ENCODE results near the gene NIPAL3.
"Not testable (repeated sequence)": the region's sequence is repeated elsewhere in the genome, so short reads cannot be mapped to it uniquely, and the experiment has no call there.

The NIPAL3 gene

DNA sequence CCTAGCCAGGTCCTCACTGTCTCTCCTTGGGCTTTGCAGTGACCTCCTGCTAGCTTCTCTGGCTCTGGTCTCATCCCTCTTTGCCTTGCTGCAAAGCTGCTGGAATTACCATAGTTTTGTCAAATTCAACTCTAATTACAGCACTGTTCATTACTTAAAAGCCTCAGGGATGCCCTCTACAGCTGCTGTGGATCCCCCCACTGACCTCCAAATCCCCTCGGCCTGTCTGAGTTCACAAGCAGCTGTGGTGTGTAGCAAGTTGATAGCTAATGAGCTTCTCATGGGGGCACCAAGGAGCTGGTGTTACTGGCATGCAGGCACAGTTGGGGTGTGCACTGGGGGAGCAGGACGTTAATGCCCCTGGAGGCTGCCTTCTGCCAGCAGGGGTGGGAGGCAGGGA lies 24.8 kb downstream of the NIPAL3 start:
- H3K4me1 ChIP-seq (ENCODE audit: control insufficient read depth, insufficient read depth, low read length): peaks cover 11% of the 10 kb centered on the region
- no peaks in the 10 kb centered on the region for H3K36me3 ChIP-seq (ENCODE audit: control insufficient read depth, insufficient read depth, low read length)
- no peak overlapping the region for H3K27ac ChIP-seq (ENCODE audit: insufficient read depth, low read depth, low read length, poor library complexity, severe bottlenecking)
- H3K27me3 ChIP-seq (ENCODE audit: control insufficient read depth, insufficient read depth, low read length, poor library complexity, severe bottlenecking): no peaks in the 10 kb centered on the region
- H3K9me3 ChIP-seq (ENCODE audit: control insufficient read depth, low read length): no peaks in the 10 kb centered on the region
- 74 to 80% methylated on average over 2 of the region's 2 CpGs for WGBS, 2 experiments
- no peak overlapping the region for H3K4me3 ChIP-seq (ENCODE audit: insufficient read depth, low read depth, low read length)

DNA sequence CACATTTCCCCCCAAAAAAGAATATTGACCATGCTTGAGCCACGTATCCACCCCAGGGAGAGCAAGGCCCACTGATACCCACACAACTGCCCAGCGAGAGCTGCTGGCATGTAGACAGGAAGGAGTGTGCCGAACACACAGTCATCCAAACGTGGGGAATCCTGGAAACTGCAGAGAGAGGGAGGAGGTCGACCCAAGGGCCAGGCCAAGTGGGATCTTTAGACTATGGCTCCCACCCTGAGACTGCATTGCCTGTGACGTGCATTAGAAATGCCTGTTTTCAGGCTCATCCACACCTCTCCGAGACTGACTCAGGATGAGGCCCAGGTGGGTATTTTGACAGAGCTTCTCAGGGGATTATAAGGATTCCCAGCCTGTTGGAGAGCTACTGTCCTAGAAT lies 25.9 kb downstream of the NIPAL3 start:
- 87 to 92% methylated on average over 7 of the region's 7 CpGs for WGBS, 2 experiments
- Histone ChIP-seq H3K9me3 (ENCODE audit: control insufficient read depth, low read length) (no peaks in the 10 kb centered on the region), H3K36me3 (ENCODE audit: control insufficient read depth, insufficient read depth, low read length) (no peaks in the 10 kb centered on the region), H3K27me3 (ENCODE audit: control insufficient read depth, insufficient read depth, low read length, poor library complexity, severe bottlenecking) (no peaks in the 10 kb centered on the region), H3K27ac (ENCODE audit: insufficient read depth, low read depth, low read length, poor library complexity, severe bottlenecking) (no peak overlapping the region), H3K4me3 (ENCODE audit: insufficient read depth, low read depth, low read length) (no peak overlapping the region), H3K4me1 (ENCODE audit: control insufficient read depth, insufficient read depth, low read length) (peaks cover 11% of the 10 kb centered on the region)

DNA sequence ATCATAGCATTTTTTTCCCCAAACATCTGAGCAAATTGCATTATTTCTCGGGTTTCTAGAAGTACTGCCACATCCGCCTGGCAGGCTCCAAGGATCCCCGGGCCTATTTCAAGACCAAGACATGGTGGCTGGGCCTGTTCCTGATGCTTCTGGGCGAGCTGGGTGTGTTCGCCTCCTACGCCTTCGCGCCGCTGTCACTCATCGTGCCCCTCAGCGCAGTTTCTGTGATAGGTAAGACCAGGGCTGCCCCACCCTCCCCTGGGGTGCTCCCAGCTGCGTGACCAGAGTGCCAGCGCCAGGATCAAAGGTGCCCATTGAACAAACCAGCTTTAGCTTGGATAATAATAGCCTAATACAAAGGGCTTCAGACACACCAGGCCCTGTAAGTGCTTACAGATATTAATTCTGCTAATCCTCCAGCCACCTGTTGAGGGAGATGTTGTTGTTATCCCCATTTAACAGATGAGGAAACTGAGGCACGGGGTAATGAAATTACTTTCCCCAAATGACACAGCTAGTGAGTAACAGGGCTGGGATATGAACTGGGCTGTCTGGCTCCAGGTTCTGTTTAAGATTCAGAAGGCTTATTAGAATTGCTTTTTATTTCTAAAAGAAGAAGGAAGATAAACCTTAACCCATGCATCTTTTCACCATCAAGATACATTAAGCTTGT lies 26.5 kb downstream of the NIPAL3 start:
- WGBS, 2 experiments: 94 to 95% methylated on average over 14 of the region's 14 CpGs
- no peaks in the 10 kb centered on the region for H3K36me3 ChIP-seq (ENCODE audit: control insufficient read depth, insufficient read depth, low read length)
- no peak overlapping the region for H3K27ac ChIP-seq (ENCODE audit: insufficient read depth, low read depth, low read length, poor library complexity, severe bottlenecking)
- no peak overlapping the region for H3K4me3 ChIP-seq (ENCODE audit: insufficient read depth, low read depth, low read length)
- no peaks in the 10 kb centered on the region for H3K9me3 ChIP-seq (ENCODE audit: control insufficient read depth, low read length)
- peaks cover 11% of the 10 kb centered on the region for H3K4me1 ChIP-seq (ENCODE audit: control insufficient read depth, insufficient read depth, low read length)
- H3K27me3 ChIP-seq (ENCODE audit: control insufficient read depth, insufficient read depth, low read length, poor library complexity, severe bottlenecking): no peaks in the 10 kb centered on the region

DNA sequence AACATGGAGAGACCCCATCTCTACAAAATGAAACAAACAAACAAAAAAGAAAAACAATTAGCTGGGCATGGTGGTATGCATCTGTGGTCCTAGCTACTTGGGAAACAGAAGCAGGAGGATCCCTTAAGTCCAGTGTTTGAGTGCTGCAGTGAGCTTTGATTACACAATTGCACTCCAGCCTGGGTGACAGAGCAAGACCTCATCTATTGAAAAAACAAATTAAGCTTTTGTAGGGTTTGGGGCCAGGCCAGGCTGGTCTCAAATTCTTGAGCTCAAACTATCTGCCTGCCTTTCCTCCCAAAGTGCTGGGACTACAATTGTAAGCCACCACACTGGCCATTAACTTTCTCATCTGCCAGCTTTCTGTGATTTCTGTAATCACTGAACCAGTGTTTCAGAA lies 27.2 kb downstream of the NIPAL3 start:
- H3K27me3 ChIP-seq (ENCODE audit: control insufficient read depth, insufficient read depth, low read length, poor library complexity, severe bottlenecking): no peaks in the 10 kb centered on the region
- H3K9me3 ChIP-seq (ENCODE audit: control insufficient read depth, low read length): no peaks in the 10 kb centered on the region
- H3K27ac ChIP-seq (ENCODE audit: insufficient read depth, low read depth, low read length, poor library complexity, severe bottlenecking): no peak overlapping the region
- H3K4me1 ChIP-seq (ENCODE audit: control insufficient read depth, insufficient read depth, low read length): peaks cover 11% of the 10 kb centered on the region
- H3K36me3 ChIP-seq (ENCODE audit: control insufficient read depth, insufficient read depth, low read length): no peaks in the 10 kb centered on the region
- no peak overlapping the region for H3K4me3 ChIP-seq (ENCODE audit: insufficient read depth, low read depth, low read length)

DNA sequence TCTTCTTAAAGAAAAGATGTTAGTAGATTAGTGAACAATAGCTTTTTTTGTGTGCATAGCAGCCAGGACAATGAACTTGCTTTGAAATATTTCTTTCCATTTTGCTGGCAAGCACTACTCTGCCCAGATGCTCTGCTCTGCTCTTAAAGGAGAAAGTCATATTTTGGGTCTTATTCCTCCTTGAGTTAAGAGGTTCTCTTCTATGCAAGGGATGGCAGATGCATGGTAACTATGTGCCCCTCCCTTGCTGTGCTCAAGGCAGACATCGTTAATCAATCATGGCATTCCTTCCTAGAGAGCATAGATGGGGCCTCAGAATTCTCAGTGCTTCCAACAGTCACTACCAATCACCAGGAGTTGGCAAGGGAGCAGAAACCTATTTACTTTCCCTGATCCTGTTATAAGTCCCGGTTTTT lies 27.6 kb downstream of the NIPAL3 start:
- peaks cover 8% of the 10 kb centered on the region for H3K4me1 ChIP-seq (ENCODE audit: control insufficient read depth, insufficient read depth, low read length)
- 58 to 71% methylated on average over 2 of the region's 2 CpGs for WGBS, 2 experiments
- no peak overlapping the region for H3K4me3 ChIP-seq (ENCODE audit: insufficient read depth, low read depth, low read length)
- no peaks in the 10 kb centered on the region for H3K27me3 ChIP-seq (ENCODE audit: control insufficient read depth, insufficient read depth, low read length, poor library complexity, severe bottlenecking)
- H3K9me3 ChIP-seq (ENCODE audit: control insufficient read depth, low read length): no peaks in the 10 kb centered on the region
- no peaks in the 10 kb centered on the region for H3K36me3 ChIP-seq (ENCODE audit: control insufficient read depth, insufficient read depth, low read length)
- H3K27ac ChIP-seq (ENCODE audit: insufficient read depth, low read depth, low read length, poor library complexity, severe bottlenecking): no peak overlapping the region

DNA sequence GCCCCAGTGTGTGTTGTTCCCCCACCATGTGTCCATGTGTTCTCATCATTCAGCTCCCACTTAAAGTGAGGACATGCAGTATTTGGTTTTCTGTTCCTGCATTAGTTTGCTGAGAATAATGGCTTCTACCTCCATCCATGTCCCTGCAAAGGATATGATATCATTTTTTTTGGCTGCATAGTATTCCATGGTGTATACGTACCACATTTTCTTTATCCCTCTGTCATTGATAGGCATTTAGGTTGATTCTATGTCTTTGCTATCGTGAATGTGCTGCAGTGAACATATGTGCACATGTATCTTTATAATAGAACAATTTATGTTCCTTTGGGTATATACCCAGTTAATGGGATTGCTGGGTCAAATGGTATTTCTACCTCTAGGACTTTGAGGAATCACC lies 30.8 kb downstream of the NIPAL3 start:
- not testable (repeated sequence) for H3K9me3 ChIP-seq (ENCODE audit: control insufficient read depth, low read length); H3K4me1 ChIP-seq (ENCODE audit: control insufficient read depth, insufficient read depth, low read length); H3K27me3 ChIP-seq (ENCODE audit: control insufficient read depth, insufficient read depth, low read length, poor library complexity, severe bottlenecking); H3K27ac ChIP-seq (ENCODE audit: insufficient read depth, low read depth, low read length, poor library complexity, severe bottlenecking); H3K4me3 ChIP-seq (ENCODE audit: insufficient read depth, low read depth, low read length); H3K36me3 ChIP-seq (ENCODE audit: control insufficient read depth, insufficient read depth, low read length)
- 80 to 100% methylated on average over 2 of the region's 2 CpGs for WGBS, 2 experiments

DNA sequence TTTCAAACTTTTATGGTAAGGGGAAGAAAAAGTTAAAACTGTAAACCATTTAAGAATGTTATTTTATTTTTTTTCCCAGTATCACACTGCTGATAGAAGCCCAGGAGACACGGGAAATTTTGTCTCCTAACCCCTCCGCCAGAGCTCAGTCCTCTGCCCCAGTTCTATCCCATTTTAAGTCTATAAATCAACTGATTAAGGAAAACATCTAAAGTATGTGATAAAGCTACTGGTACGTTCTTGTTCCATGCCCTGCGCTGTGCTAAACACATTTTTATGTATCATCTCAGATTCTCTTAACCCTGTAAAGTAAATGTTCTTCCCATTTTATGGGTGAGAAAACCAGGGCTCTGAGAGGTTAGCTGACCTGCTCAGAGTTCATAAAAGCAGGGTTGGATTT lies 34.7 kb downstream of the NIPAL3 start:
- Histone ChIP-seq H3K4me1 (ENCODE audit: control insufficient read depth, insufficient read depth, low read length) (no peaks in the 10 kb centered on the region), H3K36me3 (ENCODE audit: control insufficient read depth, insufficient read depth, low read length) (no peaks in the 10 kb centered on the region), H3K4me3 (ENCODE audit: insufficient read depth, low read depth, low read length) (no peak overlapping the region), H3K9me3 (ENCODE audit: control insufficient read depth, low read length) (no peaks in the 10 kb centered on the region), H3K27me3 (ENCODE audit: control insufficient read depth, insufficient read depth, low read length, poor library complexity, severe bottlenecking) (no peaks in the 10 kb centered on the region), H3K27ac (ENCODE audit: insufficient read depth, low read depth, low read length, poor library complexity, severe bottlenecking) (no peak overlapping the region)
- WGBS, 2 experiments: 90 to 97% methylated on average over 4 of the region's 4 CpGs

DNA sequence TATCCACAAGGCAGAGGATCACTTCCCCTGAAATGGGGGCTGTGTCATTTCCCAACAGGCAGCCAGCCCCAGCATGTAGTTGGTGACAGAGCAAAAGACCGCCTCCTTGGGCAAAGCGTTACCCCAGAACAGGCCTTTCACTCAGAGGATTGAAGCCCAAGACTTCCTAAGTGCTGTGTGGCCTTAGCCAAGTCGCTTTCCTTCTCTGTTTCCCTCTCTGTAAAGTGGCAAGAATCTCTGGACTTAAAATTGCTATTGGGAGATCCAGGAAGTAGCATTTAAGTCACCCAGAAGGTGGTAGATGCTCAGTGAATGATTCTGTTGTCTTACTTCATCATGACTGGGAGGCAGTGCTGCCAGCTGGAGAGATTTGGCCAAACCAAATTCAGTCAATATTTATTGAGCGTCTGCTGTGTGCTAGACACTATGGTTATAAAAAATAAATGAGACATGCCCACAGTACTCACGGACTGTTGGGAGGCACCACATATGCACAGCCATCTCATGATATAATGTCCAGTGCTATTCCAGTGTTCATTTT lies 35.3 kb downstream of the NIPAL3 start:
- H3K4me3 ChIP-seq (ENCODE audit: insufficient read depth, low read depth, low read length): no peak overlapping the region
- WGBS, 2 experiments: 92 to 96% methylated on average over 5 of the region's 5 CpGs
- H3K27me3 ChIP-seq (ENCODE audit: control insufficient read depth, insufficient read depth, low read length, poor library complexity, severe bottlenecking): no peaks in the 10 kb centered on the region
- no peaks in the 10 kb centered on the region for H3K9me3 ChIP-seq (ENCODE audit: control insufficient read depth, low read length)
- H3K4me1 ChIP-seq (ENCODE audit: control insufficient read depth, insufficient read depth, low read length): no peaks in the 10 kb centered on the region
- no peaks in the 10 kb centered on the region for H3K36me3 ChIP-seq (ENCODE audit: control insufficient read depth, insufficient read depth, low read length)
- no peak overlapping the region for H3K27ac ChIP-seq (ENCODE audit: insufficient read depth, low read depth, low read length, poor library complexity, severe bottlenecking)

DNA sequence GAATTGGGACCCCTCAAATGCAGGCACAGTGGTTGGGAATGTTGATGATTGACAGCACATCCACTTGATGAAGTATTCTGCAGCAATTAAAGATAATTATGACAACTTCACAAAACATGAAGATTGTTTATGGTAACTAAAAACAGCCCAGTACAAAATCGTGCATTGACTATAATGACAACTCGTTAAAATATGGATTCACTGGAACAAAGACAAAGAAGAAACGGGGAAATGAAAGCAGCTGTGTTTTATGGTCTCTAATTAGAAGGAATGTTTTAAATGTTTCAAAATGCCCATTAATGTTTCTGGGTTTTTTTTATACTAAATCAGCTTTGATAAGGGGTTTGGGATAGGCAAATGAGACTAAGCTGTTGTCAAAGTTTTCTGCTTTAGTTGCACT lies 36.1 kb downstream of the NIPAL3 start:
- Histone ChIP-seq H3K27me3 (ENCODE audit: control insufficient read depth, insufficient read depth, low read length, poor library complexity, severe bottlenecking) (no peaks in the 10 kb centered on the region), H3K36me3 (ENCODE audit: control insufficient read depth, insufficient read depth, low read length) (no peaks in the 10 kb centered on the region), H3K9me3 (ENCODE audit: control insufficient read depth, low read length) (no peaks in the 10 kb centered on the region), H3K4me3 (ENCODE audit: insufficient read depth, low read depth, low read length) (no peak overlapping the region), H3K27ac (ENCODE audit: insufficient read depth, low read depth, low read length, poor library complexity, severe bottlenecking) (no peak overlapping the region), H3K4me1 (ENCODE audit: control insufficient read depth, insufficient read depth, low read length) (no peaks in the 10 kb centered on the region)
- 95 to 96% methylated on average over 3 of the region's 3 CpGs for WGBS, 2 experiments

DNA sequence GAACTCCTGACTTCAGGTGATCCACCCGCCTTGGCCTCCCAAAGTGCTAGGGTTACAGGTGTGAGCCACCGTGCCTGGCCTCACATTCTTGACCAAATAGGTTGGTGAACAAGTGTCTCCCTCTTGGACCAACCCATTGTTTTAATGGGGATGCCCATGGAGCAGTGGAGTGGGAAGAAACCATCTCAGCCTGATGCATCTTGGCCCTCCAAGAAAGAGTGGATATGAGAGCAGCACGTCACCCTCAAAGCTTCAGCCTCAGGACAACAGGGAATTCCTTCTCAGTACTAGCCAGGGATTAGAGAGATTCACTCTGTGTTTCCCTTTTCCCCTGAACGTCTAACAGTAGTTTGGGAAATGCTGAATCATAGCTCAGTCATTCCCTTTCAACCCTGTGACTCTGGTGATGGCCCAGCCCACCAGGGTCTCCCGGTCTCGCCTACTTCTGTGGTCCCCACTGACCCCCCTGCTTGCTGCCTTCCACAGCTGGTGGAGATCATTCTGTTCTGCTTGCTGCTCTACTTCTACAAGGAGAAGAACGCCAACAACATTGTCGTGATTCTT lies 37.4 kb downstream of the NIPAL3 start:
- Histone ChIP-seq H3K36me3 (ENCODE audit: control insufficient read depth, insufficient read depth, low read length) (no peaks in the 10 kb centered on the region), H3K4me1 (ENCODE audit: control insufficient read depth, insufficient read depth, low read length) (no peaks in the 10 kb centered on the region), H3K9me3 (ENCODE audit: control insufficient read depth, low read length) (no peaks in the 10 kb centered on the region), H3K27me3 (ENCODE audit: control insufficient read depth, insufficient read depth, low read length, poor library complexity, severe bottlenecking) (no peaks in the 10 kb centered on the region), H3K4me3 (ENCODE audit: insufficient read depth, low read depth, low read length) (no peak overlapping the region), H3K27ac (ENCODE audit: insufficient read depth, low read depth, low read length, poor library complexity, severe bottlenecking) (no peak overlapping the region)
- 85 to 89% methylated on average over 8 of the region's 8 CpGs for WGBS, 2 experiments

All from ectodermal cell (in vitro differentiated cells).